Measurements from ENCODE around the gene TEX54.
"Not testable (repeated sequence)": the region's sequence is repeated elsewhere in the genome, so short reads cannot be mapped to it uniquely, and the experiment has no call there.

Gene TEX54

DNA sequence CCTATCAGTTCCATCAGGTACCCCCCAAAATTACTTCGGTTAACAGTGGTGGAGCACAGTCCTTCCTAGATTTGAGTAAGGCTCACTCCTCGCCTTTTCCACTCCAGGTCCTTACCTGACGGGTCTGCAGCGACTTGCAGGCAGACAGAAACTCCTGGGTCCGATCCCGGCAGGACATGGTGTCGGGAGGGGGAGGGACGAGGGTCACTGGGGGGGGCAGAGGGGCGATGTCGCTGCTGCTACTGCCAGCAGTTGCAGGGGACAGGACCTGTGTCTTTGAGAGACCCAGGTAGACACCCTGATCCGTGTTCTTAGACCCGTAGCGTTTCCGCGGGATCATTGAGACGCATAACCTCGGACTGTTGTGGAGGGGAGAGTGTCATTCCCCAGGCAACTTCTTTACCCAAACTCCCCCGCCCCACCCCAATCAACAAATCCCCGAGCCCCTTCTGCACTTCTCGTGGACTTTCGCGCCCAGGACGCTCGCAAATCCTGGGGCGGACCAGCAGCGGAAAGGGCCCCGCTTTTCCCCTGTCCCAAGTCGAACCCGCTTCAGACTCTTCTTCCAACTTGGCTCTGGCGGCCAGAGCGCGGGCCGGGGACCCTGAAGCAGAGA, 1.6 kb downstream of the TEX54 start:
- no peak for TF ChIP-seq GATA1 (IDR thresholded peaks at IDR 0.05; ENCODE audit: low read depth, low read length)

DNA sequence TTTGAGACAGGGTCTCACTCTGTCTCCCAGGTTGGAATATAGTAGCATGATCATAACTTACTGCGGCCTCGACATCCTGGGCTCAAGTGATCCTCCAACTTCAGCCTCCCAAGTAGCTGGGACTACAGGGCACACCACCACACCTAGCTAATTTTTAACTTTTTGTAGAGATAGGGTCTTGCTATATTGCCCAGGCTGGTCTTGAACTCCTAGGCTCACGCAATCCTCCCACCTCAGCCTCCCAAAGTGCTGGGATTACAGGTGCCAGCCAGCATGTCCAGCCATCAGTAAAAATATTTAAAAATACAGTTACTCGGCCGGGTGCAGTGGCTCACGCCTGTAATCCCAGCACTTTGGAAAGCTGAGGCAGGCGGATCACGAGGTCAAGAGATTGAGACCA, 4.5 kb downstream of the TEX54 start:
- DNase-seq, result not testable (repeated sequence)

More for the DNA sequence above, 1.6 kb downstream of the TEX54 start:
- DNase-seq, result peak in 1 of 2 experiments; percentile 79

DNA sequence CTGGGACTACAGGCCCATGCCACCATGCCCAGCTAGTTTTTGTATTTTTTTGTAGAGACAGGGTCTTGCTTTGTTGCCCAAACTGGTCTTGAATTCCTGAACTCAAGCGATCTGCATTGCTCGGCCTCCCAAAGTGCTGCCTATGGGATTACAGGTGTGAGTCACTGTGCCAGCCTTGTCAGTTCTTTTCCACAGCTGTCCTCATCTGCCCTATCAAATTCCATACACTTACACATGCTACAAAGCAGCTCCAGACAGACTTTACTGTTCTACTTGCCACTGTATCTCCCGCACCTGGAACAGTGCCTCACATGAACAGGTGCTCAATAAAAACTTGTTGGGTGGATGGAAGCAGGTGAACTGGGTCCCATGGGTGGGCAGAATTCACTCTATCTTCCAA, 9.0 kb downstream of the TEX54 start:
- DNase-seq, result no peak

DNA sequence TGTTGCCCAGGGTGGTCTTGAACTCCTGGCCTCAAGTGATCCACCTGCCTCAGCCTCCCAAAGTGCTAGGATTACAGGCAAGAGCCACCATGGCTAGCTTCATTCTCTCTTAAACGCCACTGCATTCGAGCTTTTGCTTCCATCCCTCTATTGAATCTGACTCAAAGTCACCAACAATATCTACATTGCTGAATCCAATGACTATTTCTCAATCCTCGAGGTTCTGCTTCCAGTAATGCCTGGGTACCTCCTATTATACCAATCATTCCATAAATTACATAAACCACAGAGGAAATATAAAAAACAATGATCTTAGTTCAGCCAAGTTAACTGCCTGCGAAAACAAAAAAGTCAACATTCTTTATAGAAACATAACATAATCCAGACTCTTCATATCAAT, 15.5 kb downstream of the TEX54 start:
- TF ChIP-seq GATA1 (IDR thresholded peaks at IDR 0.05; ENCODE audit: low read depth, low read length) (no peak), POLR2A (IDR thresholded peaks at IDR 0.05; ENCODE audit: low read length) (no peak)
- DNase-seq, result no peak

More for the DNA sequence above, 9.0 kb downstream of the TEX54 start:
- no peak for TF ChIP-seq POLR2A (IDR thresholded peaks at IDR 0.05; ENCODE audit: low read length)

DNA sequence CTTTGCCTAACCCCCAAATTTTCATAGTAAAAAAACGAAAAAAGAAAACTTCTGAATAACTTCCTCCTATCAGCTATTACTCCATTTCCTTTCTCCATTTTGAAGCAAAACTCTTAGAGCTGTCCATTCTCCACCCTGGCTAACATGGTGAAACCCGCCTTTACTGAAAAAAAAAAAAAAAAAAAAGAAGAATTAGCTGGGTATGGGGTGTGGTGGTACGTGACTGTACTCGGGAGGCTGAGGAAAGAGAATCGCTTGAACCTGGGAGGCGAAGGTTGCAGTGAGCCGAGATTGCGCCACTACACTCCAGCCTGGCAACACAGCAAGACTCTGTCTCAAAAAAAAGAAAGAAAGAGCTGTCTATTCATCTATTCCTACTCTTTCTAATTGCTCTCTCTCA, 16.1 kb downstream of the TEX54 start:
- no peak for TF ChIP-seq GATA1 (IDR thresholded peaks at IDR 0.05; ENCODE audit: low read depth, low read length)
- TF ChIP-seq POLR2A (IDR thresholded peaks at IDR 0.05; ENCODE audit: low read length), result no peak
- DNase-seq, result no peak

DNA sequence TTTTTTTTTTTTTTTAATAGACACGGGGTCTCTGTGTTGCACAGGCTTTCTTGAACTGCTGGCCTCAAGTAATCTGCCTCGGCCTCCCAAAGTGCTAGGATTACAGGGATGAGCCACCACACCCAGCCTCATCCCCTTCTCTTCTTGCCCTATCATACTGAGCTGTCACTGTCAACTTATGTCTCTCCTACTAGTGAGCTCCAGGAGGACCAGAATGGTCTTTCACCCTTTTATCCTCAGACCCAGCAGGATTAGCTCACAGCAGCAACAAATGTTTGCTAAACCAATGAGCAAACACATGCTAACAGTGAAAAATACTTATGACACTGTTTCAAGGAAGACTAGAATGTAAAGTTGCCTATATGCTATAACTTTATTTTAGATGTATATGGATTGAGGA, 21.0 kb downstream of the TEX54 start:
- TF ChIP-seq GATA1 (IDR thresholded peaks at IDR 0.05; ENCODE audit: low read depth, low read length) (no peak), POLR2A (IDR thresholded peaks at IDR 0.05; ENCODE audit: low read length) (no peak)
- no peak for DNase-seq

DNA sequence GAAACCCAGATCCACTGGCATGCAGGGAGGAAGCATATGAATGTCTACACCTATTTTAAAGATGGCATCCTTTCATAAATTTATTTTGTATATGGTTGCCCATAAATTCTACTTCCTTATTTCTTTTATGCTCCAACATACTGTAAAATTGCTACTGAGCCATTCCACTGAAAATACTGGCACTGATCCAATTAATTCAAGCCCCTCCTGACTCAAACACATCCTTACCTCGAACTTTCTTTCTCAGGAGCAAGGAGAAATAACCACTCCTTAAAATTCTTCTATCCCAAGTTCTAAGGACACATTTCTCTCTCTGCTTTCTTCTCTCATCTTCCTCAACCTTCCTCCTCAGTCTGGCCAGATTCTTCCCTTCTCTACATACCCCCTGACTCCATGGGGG, 21.9 kb downstream of the TEX54 start:
- no peak for TF ChIP-seq GATA1 (IDR thresholded peaks at IDR 0.05; ENCODE audit: low read depth, low read length)

DNA sequence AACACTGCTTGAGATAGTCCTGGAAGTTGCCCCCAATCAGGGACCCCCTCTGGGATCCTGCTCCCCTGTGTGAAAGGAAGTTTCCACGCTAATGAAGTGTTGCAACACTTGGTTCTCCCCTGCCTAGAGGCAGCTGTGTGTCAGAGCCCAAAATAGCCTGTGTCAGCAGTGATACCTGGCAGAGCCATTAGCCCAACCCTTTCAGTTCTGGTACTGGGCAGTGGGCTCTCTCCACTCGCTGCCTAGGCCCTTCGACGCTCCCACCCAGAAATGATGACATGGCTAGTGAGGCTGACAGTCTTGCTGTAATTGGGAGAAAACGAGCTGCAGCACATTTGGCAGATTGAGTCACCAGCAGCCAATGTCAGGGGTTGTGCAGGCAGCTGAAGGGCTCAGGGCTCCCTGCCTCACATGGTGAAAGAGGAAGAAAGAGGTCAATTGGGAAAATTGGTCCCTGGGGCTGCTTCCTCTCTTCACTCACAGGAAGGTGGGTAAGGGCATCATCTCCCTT, 26.0 kb downstream of the TEX54 start:
- TF ChIP-seq GATA1 (IDR thresholded peaks at IDR 0.05; ENCODE audit: low read depth, low read length) (no peak), POLR2A (IDR thresholded peaks at IDR 0.05; ENCODE audit: low read length) (no peak)
- no peak for DNase-seq

More for the DNA sequence above, 21.9 kb downstream of the TEX54 start:
- no peak for DNase-seq

DNA sequence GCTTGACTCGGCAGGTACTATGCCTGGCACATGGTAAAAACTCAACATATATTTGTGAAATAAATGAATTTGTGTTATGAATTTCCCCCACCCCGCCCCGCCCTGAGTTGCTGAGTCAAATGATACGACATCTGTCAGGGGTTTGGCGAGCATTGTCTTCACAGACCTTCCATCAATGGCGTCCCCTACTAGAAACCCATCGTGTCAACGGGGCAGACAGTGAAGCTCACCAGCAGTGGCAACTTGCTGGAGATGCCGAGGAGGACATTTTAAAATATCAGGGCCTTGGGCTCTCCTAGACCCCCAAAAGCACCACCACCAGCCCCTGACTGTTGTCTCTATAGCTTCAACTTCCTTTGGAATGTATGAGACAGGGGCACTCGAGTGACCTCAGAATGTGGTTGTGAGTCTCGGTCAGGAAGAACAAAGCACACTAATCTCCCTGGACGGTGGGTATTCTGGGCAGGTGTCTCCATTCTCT, 26.6 kb downstream of the TEX54 start:
- TF ChIP-seq GATA1 (IDR thresholded peaks at IDR 0.05; ENCODE audit: low read depth, low read length) (no peak), POLR2A (IDR thresholded peaks at IDR 0.05; ENCODE audit: low read length) (no peak)
- DNase-seq, result peak in 1 of 2 experiments; percentile 63

DNA sequence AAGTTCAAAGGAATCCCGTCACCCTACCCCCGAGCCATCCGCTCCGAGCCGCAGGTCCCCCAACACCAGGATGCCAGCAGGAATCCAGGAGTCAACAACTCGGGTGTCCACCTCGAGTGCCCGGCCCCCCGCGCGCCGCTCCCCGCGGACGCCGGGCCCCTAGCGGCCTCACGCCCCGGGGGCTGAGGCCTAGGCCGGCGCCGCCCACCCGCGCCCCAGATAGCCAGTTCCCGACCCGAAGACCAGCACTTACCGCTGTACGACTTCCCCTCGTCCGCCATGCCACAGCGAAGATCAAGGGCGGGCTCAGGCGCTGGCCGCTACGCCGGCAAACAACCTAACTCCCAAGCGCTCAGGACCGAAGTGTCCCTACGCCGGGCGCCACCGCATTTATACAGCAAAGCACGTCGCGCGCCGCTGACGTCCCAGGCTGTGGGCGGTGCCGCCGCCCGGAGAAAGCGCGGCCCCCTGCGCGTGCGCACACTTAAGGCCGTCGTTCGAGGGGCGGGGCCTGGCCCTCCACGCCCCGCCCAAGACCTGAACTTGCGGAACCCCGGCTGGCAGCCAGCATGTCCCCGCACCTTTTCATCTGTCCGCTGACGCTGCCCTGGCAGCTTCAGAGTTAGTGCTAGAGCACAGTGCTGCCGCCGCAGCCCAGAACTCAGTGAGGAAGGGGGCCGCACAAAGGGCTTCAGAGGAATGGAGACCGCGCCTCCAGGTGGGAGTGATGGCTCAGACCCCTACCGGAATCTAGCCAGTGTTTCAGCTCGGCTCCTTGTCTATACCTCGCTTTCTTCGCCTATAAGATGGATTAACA, 27.4 kb downstream of the TEX54 start, which contains the start of gene NXF1:
TSS of gene NXF1 (minus strand) at position 365 of the 817 bp plus-strand sequence. CDS start at position 281, 84 bp downstream.
- peak; percentile 97 to 99 for DNase-seq
- TF ChIP-seq GATA1 (IDR thresholded peaks at IDR 0.05; ENCODE audit: low read depth, low read length) (no peak), POLR2A (IDR thresholded peaks at IDR 0.05; ENCODE audit: low read length) (peak; percentile 100)

DNA sequence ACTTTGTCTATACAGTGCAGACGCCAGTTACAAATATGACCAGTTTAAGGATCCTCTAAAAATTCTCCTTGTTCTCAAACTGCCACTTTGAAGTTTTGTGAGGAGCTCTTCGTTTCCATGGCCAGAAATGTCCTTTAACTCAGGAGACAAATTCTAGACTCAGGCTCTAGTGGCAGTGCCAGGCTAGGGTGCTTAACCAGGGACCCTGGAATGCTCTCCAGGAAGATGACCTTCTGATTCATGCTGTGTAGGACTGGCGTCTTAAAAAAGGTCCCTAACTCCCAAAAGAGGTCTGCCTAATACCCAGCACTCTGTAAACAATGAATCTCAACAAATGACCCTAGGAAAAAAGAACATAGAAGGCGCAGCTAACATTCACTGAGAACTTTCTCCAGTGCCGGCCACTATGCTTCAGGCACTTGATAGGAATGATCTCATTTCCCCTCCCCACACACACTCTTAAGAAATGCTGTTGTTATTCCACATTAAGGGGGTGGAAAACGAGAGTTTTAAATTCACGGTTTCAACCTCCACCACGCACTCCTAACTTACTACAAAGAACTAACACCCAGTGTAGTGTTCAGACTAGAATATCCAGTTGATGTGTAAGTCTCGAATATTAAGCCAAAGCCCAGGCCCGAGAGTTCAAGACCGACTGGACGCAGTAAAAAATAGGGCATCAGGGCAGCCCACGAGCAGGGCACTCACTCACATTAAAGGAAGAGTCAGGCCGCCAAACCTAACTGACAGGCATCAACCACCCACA, 28.1 kb downstream of the TEX54 start:
- DNase-seq, result peak in 1 of 2 experiments; percentile 80
- no peak for TF ChIP-seq GATA1 (IDR thresholded peaks at IDR 0.05; ENCODE audit: low read depth, low read length)
- no peak for TF ChIP-seq POLR2A (IDR thresholded peaks at IDR 0.05; ENCODE audit: low read length)

DNA sequence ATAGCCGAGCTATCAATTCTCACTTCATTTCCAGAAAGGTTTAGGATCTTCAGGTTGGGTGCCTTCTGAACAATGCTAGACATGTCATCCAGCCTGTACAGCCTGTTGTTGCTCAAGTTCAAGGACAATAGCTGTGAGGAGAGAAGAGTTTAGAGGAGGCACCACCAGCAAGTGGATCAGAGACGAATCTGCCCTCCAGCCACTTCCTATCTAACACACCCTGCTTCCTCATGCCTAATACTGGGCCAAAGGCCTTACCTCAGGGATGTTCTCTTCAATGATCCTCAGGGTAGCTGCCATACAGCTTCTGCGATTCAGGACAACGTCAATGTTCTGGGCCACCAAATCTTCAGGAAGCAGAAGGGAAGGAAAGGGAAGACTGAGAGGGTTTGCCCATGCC, 31.6 kb downstream of the TEX54 start:
- DNase-seq, result no peak
- TF ChIP-seq GATA1 (IDR thresholded peaks at IDR 0.05; ENCODE audit: low read depth, low read length) (no peak), POLR2A (IDR thresholded peaks at IDR 0.05; ENCODE audit: low read length) (no peak)

DNA sequence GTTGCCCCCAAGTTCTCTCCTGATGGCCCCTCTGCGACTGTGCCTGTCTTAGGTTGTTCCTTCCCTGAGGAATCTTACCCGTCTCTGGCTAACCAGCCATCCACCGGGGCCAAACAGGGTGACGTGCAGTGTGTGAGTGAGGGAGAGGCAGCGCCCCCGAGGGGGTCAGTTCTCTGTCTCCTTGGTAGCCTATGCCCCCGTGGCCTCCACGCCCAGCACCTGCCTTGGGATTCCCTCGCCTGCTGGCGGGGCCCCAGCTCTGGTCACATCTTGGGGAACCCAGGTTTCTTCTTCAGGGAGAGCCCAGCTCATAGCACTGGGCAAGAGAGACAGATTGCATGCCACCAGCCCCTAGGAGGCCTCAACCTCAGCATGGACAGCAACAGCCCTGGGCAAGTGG, 33.2 kb downstream of the TEX54 start:
- DNase-seq, result no peak
- TF ChIP-seq POLR2A (IDR thresholded peaks at IDR 0.05; ENCODE audit: low read length) (no peak), GATA1 (IDR thresholded peaks at IDR 0.05; ENCODE audit: low read depth, low read length) (no peak)

DNA sequence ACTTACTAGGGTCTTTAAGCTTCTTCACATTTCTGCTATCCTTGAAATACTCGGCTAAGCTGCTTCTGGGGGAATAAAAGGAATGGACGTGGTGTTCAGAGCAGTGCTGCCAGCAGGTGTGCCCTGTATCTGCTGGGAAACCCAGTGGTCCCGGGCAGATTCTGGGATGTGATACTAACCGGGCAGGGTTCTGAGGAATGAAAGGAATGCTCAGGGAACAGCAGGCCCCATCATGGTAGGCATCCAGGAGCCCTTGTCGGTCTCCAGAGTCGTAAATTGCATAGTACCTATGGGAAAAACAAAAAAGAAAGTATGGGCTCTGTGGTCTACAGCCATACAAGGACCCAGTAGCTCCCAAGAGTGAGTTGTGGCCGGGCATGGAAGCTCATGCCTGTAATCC, 36.4 kb downstream of the TEX54 start:
- TF ChIP-seq GATA1 (IDR thresholded peaks at IDR 0.05; ENCODE audit: low read depth, low read length) (no peak), POLR2A (IDR thresholded peaks at IDR 0.05; ENCODE audit: low read length) (no peak)
- no peak for DNase-seq

Measured in erythroblast (primary cell).